ENCODE data around the gene MACROD1.

DNA sequence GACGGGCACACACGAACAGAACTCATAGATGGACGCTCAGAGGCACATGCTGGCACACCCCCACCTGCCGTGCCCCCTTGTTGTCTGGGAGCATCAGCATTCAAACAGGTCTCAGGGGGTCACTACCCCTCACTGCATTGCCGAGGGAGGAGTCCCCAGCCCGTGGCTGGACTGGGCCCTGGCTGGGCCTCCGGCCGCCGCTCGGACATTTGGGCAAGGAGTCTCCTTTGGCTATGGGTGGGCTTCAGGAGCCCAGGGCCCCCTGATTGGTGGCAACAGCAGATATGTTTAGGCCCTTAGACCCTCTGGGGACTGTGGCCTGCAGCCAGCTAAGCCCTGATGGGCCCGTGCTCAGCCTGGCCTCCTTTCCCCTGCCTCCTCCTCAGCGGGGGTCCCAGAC is 88.3 kb downstream of the MACROD1 start:
- TF ChIP-seq, protein P1, sequence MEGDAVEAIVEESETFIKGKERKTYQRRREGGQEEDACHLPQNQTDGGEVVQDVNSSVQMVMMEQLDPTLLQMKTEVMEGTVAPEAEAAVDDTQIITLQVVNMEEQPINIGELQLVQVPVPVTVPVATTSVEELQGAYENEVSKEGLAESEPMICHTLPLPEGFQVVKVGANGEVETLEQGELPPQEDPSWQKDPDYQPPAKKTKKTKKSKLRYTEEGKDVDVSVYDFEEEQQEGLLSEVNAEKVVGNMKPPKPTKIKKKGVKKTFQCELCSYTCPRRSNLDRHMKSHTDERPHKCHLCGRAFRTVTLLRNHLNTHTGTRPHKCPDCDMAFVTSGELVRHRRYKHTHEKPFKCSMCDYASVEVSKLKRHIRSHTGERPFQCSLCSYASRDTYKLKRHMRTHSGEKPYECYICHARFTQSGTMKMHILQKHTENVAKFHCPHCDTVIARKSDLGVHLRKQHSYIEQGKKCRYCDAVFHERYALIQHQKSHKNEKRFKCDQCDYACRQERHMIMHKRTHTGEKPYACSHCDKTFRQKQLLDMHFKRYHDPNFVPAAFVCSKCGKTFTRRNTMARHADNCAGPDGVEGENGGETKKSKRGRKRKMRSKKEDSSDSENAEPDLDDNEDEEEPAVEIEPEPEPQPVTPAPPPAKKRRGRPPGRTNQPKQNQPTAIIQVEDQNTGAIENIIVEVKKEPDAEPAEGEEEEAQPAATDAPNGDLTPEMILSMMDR (IDR thresholded peaks at IDR 0.05; ENCODE audit: low read depth, low read length) = no peak
- TF ChIP-seq POLR2A (IDR thresholded peaks at IDR 0.05; ENCODE audit: extremely low read depth, insufficient read length) = no peak
